HEK293 (cell line): ENCODE measurements around the gene CEP112.

Experiments
- AEBP2 ChIP-seq: fragments of 450-650 bp; formaldehyde crosslinking; IDR thresholded peaks from 2 replicates; pipeline ENCODE4 v1.5.1; 2016; ENCODE audit warnings: missing biosample characterization, missing genetic modification characterization, borderline replicate concordance
- CTCF ChIP-seq: fragments of 450-650 bp; formaldehyde crosslinking; IDR thresholded peaks from 2 replicates; pipeline ENCODE4 v1.5.1; 2016; ENCODE audit warnings: missing biosample characterization, missing genetic modification characterization
- KLF1 ChIP-seq: fragments of 450-650 bp; formaldehyde crosslinking; IDR thresholded peaks from 2 replicates; pipeline ENCODE4 v1.5.1; 2016; ENCODE audit warnings: missing biosample characterization, missing genetic modification characterization
- KLF10 ChIP-seq: fragments of 450-650 bp; IDR thresholded peaks from 2 replicates; pipeline ENCODE4 v1.5.1; 2018; ENCODE audit warnings: missing biosample characterization, mild to moderate bottlenecking, missing genetic modification characterization
- ZNF121 ChIP-seq: fragments of 450-650 bp; formaldehyde crosslinking; IDR thresholded peaks from 2 replicates; pipeline ENCODE4 v1.5.1; 2016; ENCODE audit warnings: missing biosample characterization, missing genetic modification characterization
- ZNF645 ChIP-seq: fragments of 450-650 bp; formaldehyde crosslinking; IDR thresholded peaks from 2 replicates; pipeline ENCODE4; 2016; ENCODE audit warnings: missing biosample characterization, missing genetic modification characterization
- ZNF768 ChIP-seq: fragments of 450-650 bp; formaldehyde crosslinking; IDR thresholded peaks from 2 replicates; pipeline ENCODE4 v1.5.1; 2018; ENCODE audit warnings: missing biosample characterization, mild to moderate bottlenecking, missing genetic modification characterization

GRCh38 chr17:66000216-66000615 lies 191.7 kb downstream of the CEP112 start:
- TF ChIP-seq ZNF768 (tag by site-specific recombination) (no peak), ZNF645 (no peak), ZNF121 (no peak), CTCF (tag by site-specific recombination) (no peak), AEBP2 (tag by site-specific recombination) (no peak), KLF1 (no peak), KLF10 (no peak)
